ENCODE data around the gene CTCF. TPM values are rescaled to one million over a fixed set of nuclear protein-coding genes. Genes with fewer than 3 reads are reported as not detected.

CTCF gene
- total RNA-seq, 1 donor from 2014 or later, result 28.3 TPM

GRCh38 chr16:67548265-67549126 lies 13.8 kb upstream of the CTCF start:
- ATAC-seq, result peak; percentile 17

- no peak for ATAC-seq
Observed at GRCh38 chr16:67549240-67549639, 13.1 kb upstream of the CTCF start.

GRCh38 chr16:67549936-67550335 lies 12.4 kb upstream of the CTCF start:
- no peak for ATAC-seq

- ATAC-seq, result no peak
Observed at GRCh38 chr16:67551091-67551490, 11.2 kb upstream of the CTCF start.

GRCh38 chr16:67551972-67552371 lies 10.4 kb upstream of the CTCF start:
- ATAC-seq, result no peak

- no peak for ATAC-seq
Observed at GRCh38 chr16:67552476-67552875, 9.8 kb upstream of the CTCF start.

- ATAC-seq, result peak; percentile 88
Observed at GRCh38 chr16:67555795-67556212, 6.5 kb upstream of the CTCF start.

- no peak for ATAC-seq
Observed at GRCh38 chr16:67558859-67559258, 3.5 kb upstream of the CTCF start.

GRCh38 chr16:67560827-67561342 lies 1.4 kb upstream of the CTCF start:
- ATAC-seq, result no peak

GRCh38 chr16:67561501-67561823 lies 864 bp upstream of the CTCF start:
- ATAC-seq, result no peak

- peak; percentile 92 for ATAC-seq
Observed at GRCh38 chr16:67561824-67562525, 351 bp upstream of the CTCF start.

GRCh38 chr16:67562918-67563707 lies 787 bp downstream of the CTCF start:
- ATAC-seq, result peak; percentile 14

- ATAC-seq, result peak; percentile 22
Observed at GRCh38 chr16:67563708-67564468, 1.6 kb downstream of the CTCF start.

- no peak for ATAC-seq
Observed at GRCh38 chr16:67565470-67566100, 3.3 kb downstream of the CTCF start.

- ATAC-seq, result no peak
Observed at GRCh38 chr16:67571464-67571863, 9.1 kb downstream of the CTCF start.

- ATAC-seq, result peak; percentile 48
Observed at GRCh38 chr16:67571981-67572431, 9.7 kb downstream of the CTCF start.

GRCh38 chr16:67579686-67580085 lies 17.4 kb downstream of the CTCF start:
- ATAC-seq, result no peak

GRCh38 chr16:67580202-67580601 lies 17.9 kb downstream of the CTCF start:
- ATAC-seq, result no peak

- no peak for ATAC-seq
Observed at GRCh38 chr16:67593288-67593687, 31.0 kb downstream of the CTCF start.

GRCh38 chr16:67593701-67594100 lies 31.4 kb downstream of the CTCF start:
- ATAC-seq, result no peak

GRCh38 chr16:67594256-67594915 lies 32.1 kb downstream of the CTCF start:
- no peak for ATAC-seq

All from esophagus mucosa (tissue), 1 donor.